Endothelial cell of umbilical vein (primary cell): ENCODE measurements around the gene STK10. TPM values are rescaled to one million over a fixed set of nuclear protein-coding genes. Genes with fewer than 3 reads are reported as not detected.
A peak's percentile ranks its signal among the peaks of the same experiment; 100 is the strongest.

ENCODE experiments used
- BruUV-seq: library from RNA; stranded (reverse); fragments of 400-500 nt; replicated peaks from 2 replicates; lab custom pipeline; 2021; lab: Mats Ljungman, UMichigan
- CTCF ChIA-PET: fragments of 300-600, 350-600 bp; sonication (Branson Sonifier 250); formaldehyde crosslinking; loops from one replicate; lab custom pipeline; 2021; ENCODE audit warnings: antibody characterized with exemption, inconsistent platforms; lab: Charles Lee
- POLR2A ChIA-PET: fragments of 300-600, 350-600 bp; sonication (Branson Sonifier 250); formaldehyde crosslinking; loops from one replicate; lab custom pipeline; 2021; ENCODE audit warnings: antibody characterized with exemption, inconsistent platforms; lab: Charles Lee
- DNase-seq: peaks from one replicate; pipeline ENCODE4 v3.0.0-alpha.2; 2011; ENCODE audit warnings: low read depth, low spot score
- FAIRE-seq: peaks from 2 replicates; lab custom pipeline; 2011; peaks lifted over from hg19 to GRCh38; lab: Jason Lieb, UNC
- H2AFZ ChIP-seq: 2 replicates; pipeline ENCODE4 v1.6.0; 2012; ENCODE audit warnings: low read depth, low read length, control low read depth, inconsistent platforms
- H3K27ac ChIP-seq: 2 replicates; pipeline ENCODE4 v1.5.1; 2011; ENCODE audit warnings: low read depth, mild to moderate bottlenecking, control low read depth, low read length, moderate library complexity; ENCODE audit not compliant: insufficient read depth
- H3K27me3 ChIP-seq, 2 experiments: 2 replicates each; pipeline versions ENCODE4 v1.6.0 to v1.6.1; 2011; ENCODE audit warnings: low read length in 2 of 2, mixed read lengths in 1 of 2; ENCODE audit not compliant: control insufficient read depth in 2 of 2, insufficient read depth in 2 of 2
- H3K36me3 ChIP-seq, 2 experiments: 2 replicates in 1 of 2; 3 replicates in 1 of 2; pipeline ENCODE4 v1.5.1; 2011; ENCODE audit warnings: low read length in 2 of 2, mild to moderate bottlenecking in 1 of 2, moderate library complexity in 1 of 2; ENCODE audit not compliant: control insufficient read depth in 2 of 2, insufficient read depth in 2 of 2; ENCODE audit errors: extremely low read depth in 1 of 2
- H3K4me1 ChIP-seq: 3 replicates; pipeline ENCODE4 v1.5.1; 2011; ENCODE audit warnings: mild to moderate bottlenecking, low read length; ENCODE audit not compliant: control insufficient read depth, insufficient read depth; ENCODE audit errors: extremely low read depth
- H3K4me2 ChIP-seq: 2 replicates; pipeline ENCODE4 v1.6.1; 2011; ENCODE audit warnings: low read length, control low read depth, mixed read lengths; ENCODE audit not compliant: insufficient read depth
- H3K4me3 ChIP-seq, 3 experiments: fragments of 200-600 bp in 1 of 3; sonication (generic), shearing (Covaris generic) in 1 of 3; replicated peaks in 1 of 3; 2 replicates each; pipeline ENCODE4 v1.5.1; 2011 to 2016; ENCODE audit warnings: control low read depth in 3 of 3, low read length in 3 of 3, mild to moderate bottlenecking in 2 of 3, inconsistent platforms in 1 of 3, low read depth in 1 of 3, moderate library complexity in 1 of 3; ENCODE audit not compliant: insufficient read depth in 1 of 3
- H3K79me2 ChIP-seq: 2 replicates; pipeline ENCODE4 v1.6.0; 2012; ENCODE audit warnings: low read length, inconsistent platforms; ENCODE audit not compliant: control insufficient read depth, insufficient read depth
- H3K9ac ChIP-seq: replicated peaks from 2 replicates; pipeline ENCODE3; 2011; ENCODE audit warnings: low read length, control low read depth; ENCODE audit not compliant: insufficient read depth; ENCODE audit errors: extremely low read depth
- H3K9me1 ChIP-seq: replicated peaks from 3 replicates; pipeline ENCODE4 v1.6.0; 2011; ENCODE audit warnings: mild to moderate bottlenecking, low read length; ENCODE audit not compliant: control insufficient read depth, insufficient read depth; ENCODE audit errors: extremely low read depth
- H3K9me3 ChIP-seq: replicated peaks from 2 replicates; pipeline ENCODE4 v1.5.1; 2012; ENCODE audit warnings: low read length, inconsistent platforms; ENCODE audit not compliant: control insufficient read depth, insufficient read depth
- H4K20me1 ChIP-seq: replicated peaks from 2 replicates; pipeline ENCODE3; 2011; ENCODE audit warnings: mild to moderate bottlenecking, low read length; ENCODE audit not compliant: control insufficient read depth, insufficient read depth; ENCODE audit errors: extremely low read depth
- EZH2 ChIP-seq: IDR thresholded peaks from 2 replicates; pipeline ENCODE4 v1.6.1; 2012; ENCODE audit warnings: borderline replicate concordance, low read depth, mild to moderate bottlenecking, moderate library complexity, low read length, inconsistent platforms; ENCODE audit not compliant: severe bottlenecking
- FOS ChIP-seq: IDR thresholded peaks from 2 replicates; pipeline ENCODE4 v1.6.1; 2011; ENCODE audit warnings: mild to moderate bottlenecking, low read length, moderate library complexity, borderline replicate concordance; ENCODE audit not compliant: insufficient read depth
- GATA2 ChIP-seq: IDR thresholded peaks from 2 replicates; pipeline ENCODE4 v1.7.0; 2011; ENCODE audit warnings: low read depth, mild to moderate bottlenecking, moderate library complexity, mixed read lengths, low read length; ENCODE audit not compliant: insufficient read length, insufficient read depth
- JUN ChIP-seq: IDR thresholded peaks from 2 replicates; pipeline ENCODE4 v1.6.1; 2011; ENCODE audit warnings: borderline replicate concordance, low read depth; ENCODE audit not compliant: insufficient read length, insufficient read depth
- MYC ChIP-seq: IDR thresholded peaks from one replicate; pipeline ENCODE4 v1.6.1; 2011; ENCODE audit warnings: mild to moderate bottlenecking, low read depth, low read length
- POLR2A ChIP-seq: IDR thresholded peaks from 2 replicates; pipeline ENCODE4 v1.6.1; 2012; ENCODE audit warnings: low read depth, mild to moderate bottlenecking, control low read depth, low read length
- POLR2AphosphoS5 ChIP-seq: IDR thresholded peaks from 2 replicates; pipeline ENCODE4 v1.6.1; 2012; ENCODE audit warnings: low read depth, mild to moderate bottlenecking, control low read depth, low read length, moderate library complexity; ENCODE audit not compliant: insufficient read depth
- dilution Hi-C: fragments of 300-500 bp; cut with MboI; formaldehyde crosslinking; loops from one replicate; pipeline ENCODE4 v1.15.0; 2019; ENCODE audit warnings: low sequenced_read_pairs; ENCODE audit not compliant: extremely low pct_ligation_motif_present
- intact Hi-C: fragments of 100-400 bp; cut with micrococcal nuclease; formaldehyde crosslinking; loops from one replicate; pipeline ENCODE4 v1.10.0; 2022
- polyA plus RNA-seq, 4 experiments: library from polyadenylated mRNA; depleted of rRNA in 3 of 4; stranded (reverse) in 3 of 4; unstranded in 1 of 4; fragments of >200 nt; gene quantifications; 2 replicates each; pipeline versions ENCODE4 v1.2.1 to v1.2.3, GENCODE V29; 2011 to 2012; ENCODE audit warnings: missing spikeins in 1 of 4
- total RNA-seq: library from RNA; stranded (reverse); gene quantifications from 2 replicates; pipeline ENCODE4 v1.2.3, GENCODE V29; 2021
- TF ChIP-seq, protein P1 (sequence below): IDR thresholded peaks from 2 replicates; pipeline ENCODE4 v1.6.1; 2011; ENCODE audit not compliant: insufficient read depth, insufficient read length
- TF ChIP-seq, protein P2 (sequence below), 2 donors: IDR thresholded peaks; 1 replicate in 1 of 2; 2 replicates in 1 of 2; pipeline ENCODE4 v1.5.1; 2011; ENCODE audit warnings: low read length in 2 of 2, mild to moderate bottlenecking in 2 of 2, moderate library complexity in 2 of 2, control low read depth in 1 of 2, inconsistent platforms in 1 of 2, low read depth in 1 of 2; ENCODE audit not compliant: insufficient read depth in 1 of 2; ENCODE audit errors: extremely low read depth in 1 of 2

STK10 gene
- total and polyA plus RNA-seq, 2 donors (not counting 3 experiments of a cell fraction or from before 2014, with no cell fraction given): 16.9 to 47.2 TPM

DNA sequence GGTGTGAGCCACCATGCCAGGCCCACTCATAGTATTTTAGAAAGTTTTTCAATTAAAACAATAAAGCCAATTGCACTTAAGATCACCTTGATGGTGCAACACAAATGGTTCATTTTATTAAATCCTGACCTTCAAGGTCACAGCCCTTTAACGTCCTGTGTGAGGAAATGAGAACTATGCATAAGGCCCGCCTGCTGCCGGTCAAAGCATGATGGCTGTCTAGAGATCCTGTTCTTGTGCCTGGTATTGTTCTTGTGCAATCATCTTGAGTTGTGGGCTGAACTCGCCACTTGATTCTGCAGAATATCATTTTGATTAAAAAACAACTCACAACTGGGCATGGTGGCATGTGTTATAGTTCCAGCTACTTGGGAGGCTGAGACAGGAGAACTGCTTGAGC, 137.9 kb downstream of the STK10 start:
- Histone ChIP-seq H3K4me3 (no peak overlapping the region), H4K20me1 (no peaks in the 10 kb centered on the region), H3K79me2 (no peaks in the 10 kb centered on the region), H3K9ac (no peak overlapping the region), H3K36me3 (peaks cover 3 to 9% of the 10 kb centered on the region in 2 experiments), H3K4me1 (peaks cover 19% of the 10 kb centered on the region), H2AFZ (no peak overlapping the region), H3K9me3 (no peaks in the 10 kb centered on the region), H3K4me2 (no peak overlapping the region), H3K9me1 (no peaks in the 10 kb centered on the region), H3K27me3 (no peaks in the 10 kb centered on the region), H3K27ac (no peak overlapping the region)
- intact Hi-C loops: no loop called here
- ChIA-PET CTCF (interaction anchor here (1.3 to 4.6 kb wide), 2 partner anchors 9 to 138 kb away, joined by 3 to 26 read pairs; no protein-coding TSS in a partner anchor), POLR2A (no interaction called here)
- peak; percentile 52 for FAIRE-seq
- TF ChIP-seq POLR2AphosphoS5: no peak
- TF ChIP-seq MYC: no peak
- no peak for TF ChIP-seq POLR2A
- TF ChIP-seq EZH2: no peak
- TF ChIP-seq, protein P1, sequence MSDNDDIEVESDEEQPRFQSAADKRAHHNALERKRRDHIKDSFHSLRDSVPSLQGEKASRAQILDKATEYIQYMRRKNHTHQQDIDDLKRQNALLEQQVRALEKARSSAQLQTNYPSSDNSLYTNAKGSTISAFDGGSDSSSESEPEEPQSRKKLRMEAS: no peak
- no peak for TF ChIP-seq JUN
- no peak for TF ChIP-seq FOS
- TF ChIP-seq GATA2: no peak
- TF ChIP-seq, protein P2, sequence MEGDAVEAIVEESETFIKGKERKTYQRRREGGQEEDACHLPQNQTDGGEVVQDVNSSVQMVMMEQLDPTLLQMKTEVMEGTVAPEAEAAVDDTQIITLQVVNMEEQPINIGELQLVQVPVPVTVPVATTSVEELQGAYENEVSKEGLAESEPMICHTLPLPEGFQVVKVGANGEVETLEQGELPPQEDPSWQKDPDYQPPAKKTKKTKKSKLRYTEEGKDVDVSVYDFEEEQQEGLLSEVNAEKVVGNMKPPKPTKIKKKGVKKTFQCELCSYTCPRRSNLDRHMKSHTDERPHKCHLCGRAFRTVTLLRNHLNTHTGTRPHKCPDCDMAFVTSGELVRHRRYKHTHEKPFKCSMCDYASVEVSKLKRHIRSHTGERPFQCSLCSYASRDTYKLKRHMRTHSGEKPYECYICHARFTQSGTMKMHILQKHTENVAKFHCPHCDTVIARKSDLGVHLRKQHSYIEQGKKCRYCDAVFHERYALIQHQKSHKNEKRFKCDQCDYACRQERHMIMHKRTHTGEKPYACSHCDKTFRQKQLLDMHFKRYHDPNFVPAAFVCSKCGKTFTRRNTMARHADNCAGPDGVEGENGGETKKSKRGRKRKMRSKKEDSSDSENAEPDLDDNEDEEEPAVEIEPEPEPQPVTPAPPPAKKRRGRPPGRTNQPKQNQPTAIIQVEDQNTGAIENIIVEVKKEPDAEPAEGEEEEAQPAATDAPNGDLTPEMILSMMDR (IDR thresholded peaks at IDR 0.05; ENCODE audit: extremely low read depth in 1 of 2, insufficient read depth in 1 of 2, low read depth in 1 of 2, low read length in 2 of 2): no peak
- BruUV-seq: no TSS peak
- dilution Hi-C loops: no loop called here
- DNase-seq: no peak
